ENCODE results near the gene ARHGAP26. TPM values are rescaled to one million over a fixed set of nuclear protein-coding genes. Genes with fewer than 3 reads are reported as not detected.
A peak's percentile ranks its signal among the peaks of the same experiment; 100 is the strongest.
"Not testable (repeated sequence)": the region's sequence is repeated elsewhere in the genome, so short reads cannot be mapped to it uniquely, and the experiment has no call there.

ARHGAP26 gene
- polyA plus RNA-seq, 3 donors, result 11.0 to 12.1 (median 11.4) TPM

- DNase-seq (ENCODE audit: low read depth in 3 of 3, low spot score in 2 of 3), result no peak
Observed at GRCh38 chr5:142973932-142974331, 203.8 kb downstream of the ARHGAP26 start.

GRCh38 chr5:142974409-142974808 is 204.2 kb downstream of the ARHGAP26 start:
- DNase-seq (ENCODE audit: low read depth in 3 of 3, low spot score in 2 of 3), result no peak

GRCh38 chr5:142976861-142977260 is 206.7 kb downstream of the ARHGAP26 start:
- no peak for DNase-seq (ENCODE audit: low read depth in 3 of 3, low spot score in 2 of 3)

GRCh38 chr5:142977363-142978051 is 207.3 kb downstream of the ARHGAP26 start:
- no peak for DNase-seq (ENCODE audit: low read depth in 3 of 3, low spot score in 2 of 3)

GRCh38 chr5:142978252-142978651 is 208.1 kb downstream of the ARHGAP26 start:
- DNase-seq (ENCODE audit: low read depth in 3 of 3, low spot score in 2 of 3), result no peak

- no peak for DNase-seq (ENCODE audit: low read depth in 3 of 3, low spot score in 2 of 3)
Observed at GRCh38 chr5:142978726-142979125, 208.5 kb downstream of the ARHGAP26 start.

- no peak for DNase-seq (ENCODE audit: low read depth in 3 of 3, low spot score in 2 of 3)
Observed at GRCh38 chr5:142979636-142980035, 209.5 kb downstream of the ARHGAP26 start.

- no peak for DNase-seq (ENCODE audit: low read depth in 3 of 3, low spot score in 2 of 3)
Observed at GRCh38 chr5:142981475-142981874, 211.3 kb downstream of the ARHGAP26 start.

- DNase-seq (ENCODE audit: low read depth in 3 of 3, low spot score in 2 of 3), result peak in 1 of 3 donors; percentile 36
Observed at GRCh38 chr5:142981886-142982820, 212.0 kb downstream of the ARHGAP26 start.

- DNase-seq (ENCODE audit: low read depth in 3 of 3, low spot score in 2 of 3), result no peak
Observed at GRCh38 chr5:142982821-142983200, 212.6 kb downstream of the ARHGAP26 start.

GRCh38 chr5:142984011-142984410 is 213.8 kb downstream of the ARHGAP26 start:
- DNase-seq (ENCODE audit: low read depth in 3 of 3, low spot score in 2 of 3), result no peak

GRCh38 chr5:142984525-142984924 is 214.3 kb downstream of the ARHGAP26 start:
- DNase-seq (ENCODE audit: low read depth in 3 of 3, low spot score in 2 of 3), result no peak

- DNase-seq (ENCODE audit: low read depth in 3 of 3, low spot score in 2 of 3), result not testable (repeated sequence)
Observed at GRCh38 chr5:142989270-142989669, 219.1 kb downstream of the ARHGAP26 start.

GRCh38 chr5:142990073-142990472 is 219.9 kb downstream of the ARHGAP26 start:
- not testable (repeated sequence) for DNase-seq (ENCODE audit: low read depth in 3 of 3, low spot score in 2 of 3)

GRCh38 chr5:142994218-142994617 is 224.0 kb downstream of the ARHGAP26 start:
- DNase-seq (ENCODE audit: low read depth in 3 of 3, low spot score in 2 of 3), result no peak

GRCh38 chr5:142995621-142996020 is 225.4 kb downstream of the ARHGAP26 start:
- not testable (repeated sequence) for DNase-seq (ENCODE audit: low read depth in 3 of 3, low spot score in 2 of 3)

- DNase-seq (ENCODE audit: low read depth in 3 of 3, low spot score in 2 of 3), result no peak
Observed at GRCh38 chr5:142997591-142997990, 227.4 kb downstream of the ARHGAP26 start.

- no peak for DNase-seq (ENCODE audit: low read depth in 3 of 3, low spot score in 2 of 3)
Observed at GRCh38 chr5:142998316-142999020, 228.3 kb downstream of the ARHGAP26 start.

GRCh38 chr5:143000551-143000950 is 230.4 kb downstream of the ARHGAP26 start:
- DNase-seq (ENCODE audit: low read depth in 3 of 3, low spot score in 2 of 3), result not testable (repeated sequence)

GRCh38 chr5:143001764-143002351 is 231.7 kb downstream of the ARHGAP26 start:
- DNase-seq (ENCODE audit: low read depth in 3 of 3, low spot score in 2 of 3), result no peak

Data from right renal cortex interstitium (tissue), 3 donors.